ENCODE data around the gene PIK3R1.

Gene PIK3R1

DNA sequence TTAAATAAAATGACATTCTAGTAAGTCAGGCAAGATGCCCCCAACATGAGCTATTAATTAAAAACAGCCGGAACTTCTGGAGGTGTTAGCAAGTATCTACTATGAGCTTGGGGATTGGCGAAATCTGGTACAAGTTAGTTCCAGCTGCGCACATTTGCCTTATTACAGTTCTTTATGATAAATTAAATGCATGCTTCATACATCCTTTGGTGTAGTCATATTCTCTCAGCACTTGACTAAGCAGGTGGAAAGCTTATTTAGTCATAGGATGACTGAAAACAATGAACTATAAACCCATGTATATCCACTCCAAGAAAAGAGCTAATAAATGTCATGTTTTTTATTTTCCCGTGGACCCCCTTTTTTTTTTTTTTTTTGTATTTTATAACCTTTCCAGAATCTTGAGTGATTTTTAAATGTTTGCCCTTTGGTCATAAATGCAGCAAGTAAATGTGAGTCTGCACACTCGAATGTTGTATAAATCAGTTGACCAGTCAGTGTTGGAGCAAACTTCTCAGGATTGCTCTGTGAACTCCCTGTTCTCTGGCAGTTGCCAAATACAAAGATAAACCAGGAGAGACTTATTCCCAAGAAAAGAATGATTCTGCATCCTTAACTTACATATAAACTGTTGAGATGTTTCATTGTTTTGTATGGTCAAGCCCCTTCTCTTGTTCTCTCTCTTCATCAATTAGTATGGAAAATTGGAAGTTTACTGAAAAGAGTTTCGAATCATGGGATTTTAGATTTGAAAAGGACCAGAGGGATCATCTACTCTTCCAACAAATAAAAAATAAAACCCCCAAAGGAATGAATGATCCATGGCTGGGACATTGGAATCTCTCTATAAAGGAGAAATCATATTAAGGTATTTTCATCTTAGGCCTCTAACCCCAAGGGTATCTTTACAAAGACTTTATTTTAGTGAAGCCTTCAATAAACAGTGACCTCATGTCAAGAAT, 38.3 kb downstream of the PIK3R1 start:
- DNase-seq: no peak

DNA sequence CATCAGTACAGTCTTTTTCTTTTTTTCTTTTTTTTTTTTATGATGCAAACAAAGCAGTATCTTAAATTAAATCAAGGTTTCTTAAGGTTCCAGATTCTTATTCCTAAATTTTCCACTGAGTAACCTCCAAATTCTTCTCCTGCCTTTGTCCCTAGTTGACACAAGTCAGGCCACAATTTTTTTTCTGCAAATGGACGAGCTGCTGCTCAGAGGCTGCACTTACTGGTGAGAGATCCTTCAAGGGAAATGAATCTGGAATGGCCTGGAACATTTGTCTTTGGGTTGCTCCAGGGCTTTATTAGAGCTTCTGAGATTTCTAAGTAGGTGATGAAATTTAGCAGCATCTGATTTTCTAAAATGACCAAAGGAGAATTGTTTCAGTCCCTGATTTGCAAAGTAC, 39.3 kb downstream of the PIK3R1 start:
- DNase-seq: no peak

DNA sequence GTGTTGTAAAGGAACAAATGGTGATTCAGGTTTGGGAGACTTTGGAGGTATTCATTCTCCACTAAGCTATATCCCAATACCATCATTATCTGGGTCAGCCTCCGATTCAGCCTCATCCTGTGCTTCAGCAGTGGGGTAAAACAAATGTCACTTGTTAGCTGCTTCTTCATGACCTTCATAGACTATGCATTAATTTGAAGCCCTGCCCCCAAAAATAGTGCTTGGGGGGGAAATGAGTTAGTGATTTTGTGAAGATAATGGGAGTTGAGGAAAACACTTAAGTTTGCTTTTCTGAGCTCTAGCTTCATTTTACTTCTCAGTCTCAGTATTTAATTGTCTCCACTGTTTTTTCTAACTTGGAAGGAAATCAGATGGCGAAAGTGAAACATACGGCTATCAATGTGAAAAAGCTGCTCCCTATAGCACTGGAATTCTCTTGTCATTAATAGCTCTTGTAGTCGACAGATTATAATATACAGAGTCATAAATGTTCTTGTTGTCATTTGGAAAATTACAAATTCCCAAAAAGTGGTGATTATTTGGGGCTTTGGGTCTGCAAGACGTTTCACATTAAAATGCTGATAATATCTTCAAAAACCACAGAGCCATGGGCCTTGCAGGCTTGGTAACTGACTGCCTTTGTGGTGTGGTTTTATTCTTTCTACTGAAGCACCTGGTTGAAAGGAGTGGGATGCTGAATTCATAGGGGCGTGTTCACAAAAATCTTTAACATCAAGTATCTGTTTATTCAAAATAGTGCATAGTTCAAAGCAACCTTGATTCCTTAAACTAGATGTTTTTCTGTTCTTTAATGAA, 40.0 kb downstream of the PIK3R1 start:
- no peak for DNase-seq

DNA sequence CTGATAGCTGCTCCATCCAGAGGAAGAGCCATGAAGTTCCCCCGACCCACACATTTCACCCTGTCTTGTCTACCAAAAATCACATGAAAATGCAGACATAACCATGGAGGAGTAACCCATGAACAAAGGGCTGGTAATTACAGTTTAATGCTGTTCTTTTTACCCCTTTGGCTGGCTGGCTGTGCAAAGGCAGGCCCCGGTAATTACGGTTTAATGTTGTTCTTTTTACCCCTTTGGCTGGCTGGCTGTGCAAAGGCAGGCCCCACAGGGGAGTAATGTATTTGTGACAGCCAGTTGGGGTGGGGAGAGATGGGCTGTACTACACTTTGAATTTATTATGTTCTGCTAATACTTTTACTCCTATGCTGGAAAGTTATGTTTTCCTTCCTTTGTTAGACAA, 41.7 kb downstream of the PIK3R1 start:
- DNase-seq: peak; percentile 28

DNA sequence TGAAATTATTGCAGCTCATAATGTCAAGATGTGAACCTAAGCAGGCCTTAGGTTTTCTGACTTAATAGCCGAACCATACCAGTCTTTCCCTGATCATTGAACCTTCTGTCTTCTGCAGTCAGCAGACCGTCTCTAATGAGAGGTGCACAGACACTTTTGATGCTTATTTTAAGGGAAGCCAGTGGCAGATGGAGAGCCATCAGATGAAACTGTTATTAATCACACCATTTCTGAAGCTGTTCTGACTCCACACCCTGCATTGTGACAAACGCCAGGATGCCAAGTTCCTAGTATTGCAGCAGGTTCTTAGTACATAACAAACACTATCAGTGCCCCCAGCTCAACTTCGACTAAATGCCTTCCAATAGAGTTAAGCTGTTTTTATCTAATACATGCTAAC, 43.0 kb downstream of the PIK3R1 start:
- no peak for DNase-seq

DNA sequence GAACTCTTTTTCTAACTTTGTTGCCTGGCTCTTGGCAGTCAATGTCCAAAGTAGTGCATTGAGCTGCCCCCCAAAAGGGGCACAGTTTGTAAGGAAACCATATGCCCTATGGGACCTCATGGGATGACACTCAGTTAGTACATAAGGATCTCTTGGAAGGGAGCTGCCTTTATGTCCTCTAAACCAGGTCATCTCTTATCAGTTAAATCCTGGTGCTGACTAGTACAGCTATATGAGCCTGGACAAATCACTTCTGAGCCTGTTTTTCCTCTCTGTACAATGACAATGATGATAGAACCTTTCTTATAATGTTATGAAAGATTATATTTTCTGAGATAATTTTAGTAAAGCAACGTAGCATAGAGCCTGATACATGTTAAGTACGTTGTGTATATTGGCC, 44.1 kb downstream of the PIK3R1 start:
- DNase-seq: no peak

DNA sequence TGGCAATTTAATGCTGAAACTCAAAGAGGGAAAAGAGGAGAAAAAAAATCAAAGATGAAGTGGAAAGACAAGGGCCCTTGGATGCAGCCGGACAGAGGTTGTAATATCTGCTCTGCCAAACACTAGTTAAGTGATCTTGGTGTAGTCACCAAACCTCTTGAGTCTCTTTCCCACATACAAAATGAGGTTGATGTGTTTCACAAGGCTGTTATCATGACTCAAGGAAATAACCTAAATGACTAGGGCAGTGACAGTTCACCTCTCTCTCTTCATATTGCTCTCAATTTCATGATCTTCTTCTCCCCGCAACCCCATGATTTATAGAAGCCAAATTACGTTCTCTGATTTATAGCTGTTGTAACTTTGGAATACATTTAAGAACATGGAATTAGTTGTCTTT, 44.9 kb downstream of the PIK3R1 start:
- DNase-seq: no peak

DNA sequence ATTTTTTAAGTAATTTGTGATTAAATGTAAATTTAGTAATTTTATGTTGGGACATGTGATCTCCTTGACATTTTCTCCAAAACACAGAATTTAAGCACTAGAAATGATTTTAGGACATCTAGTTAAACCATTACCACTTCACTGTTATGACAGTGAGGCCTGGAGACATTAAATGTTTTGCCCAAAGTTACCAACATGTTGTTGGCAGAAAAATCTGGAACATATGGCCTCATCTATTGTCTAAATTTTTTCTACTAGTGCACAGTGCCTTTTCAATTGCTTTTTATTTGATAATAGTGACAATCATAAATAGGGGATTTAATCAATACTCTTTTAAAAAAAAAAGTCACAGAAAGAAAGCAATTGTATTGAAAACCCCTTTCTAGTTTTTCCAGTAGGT, 45.6 kb downstream of the PIK3R1 start:
- DNase-seq: no peak

DNA sequence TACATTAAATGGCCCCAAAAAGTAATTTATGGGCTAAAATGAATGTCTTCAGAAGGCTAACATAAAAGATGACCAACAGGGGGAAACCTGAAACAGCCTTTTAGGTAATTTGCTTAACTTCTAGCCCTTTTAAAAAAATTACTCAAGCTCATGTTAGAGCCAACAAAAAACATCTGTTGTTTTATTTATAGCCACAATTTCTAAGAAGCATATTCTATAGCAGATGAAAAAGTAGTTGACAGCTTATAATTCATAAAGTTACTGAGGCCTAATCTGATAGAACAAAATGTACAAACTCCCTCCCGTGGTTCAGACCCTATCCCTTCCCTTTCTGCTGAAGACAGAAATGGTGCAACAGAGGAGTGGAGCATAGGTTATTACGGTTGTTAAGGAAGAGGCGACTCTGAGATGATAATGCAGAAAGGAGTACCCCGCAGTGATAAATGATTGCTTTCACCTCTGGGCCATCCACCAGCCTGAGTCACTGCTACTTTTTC, 46.1 kb downstream of the PIK3R1 start:
- no peak for DNase-seq

DNA sequence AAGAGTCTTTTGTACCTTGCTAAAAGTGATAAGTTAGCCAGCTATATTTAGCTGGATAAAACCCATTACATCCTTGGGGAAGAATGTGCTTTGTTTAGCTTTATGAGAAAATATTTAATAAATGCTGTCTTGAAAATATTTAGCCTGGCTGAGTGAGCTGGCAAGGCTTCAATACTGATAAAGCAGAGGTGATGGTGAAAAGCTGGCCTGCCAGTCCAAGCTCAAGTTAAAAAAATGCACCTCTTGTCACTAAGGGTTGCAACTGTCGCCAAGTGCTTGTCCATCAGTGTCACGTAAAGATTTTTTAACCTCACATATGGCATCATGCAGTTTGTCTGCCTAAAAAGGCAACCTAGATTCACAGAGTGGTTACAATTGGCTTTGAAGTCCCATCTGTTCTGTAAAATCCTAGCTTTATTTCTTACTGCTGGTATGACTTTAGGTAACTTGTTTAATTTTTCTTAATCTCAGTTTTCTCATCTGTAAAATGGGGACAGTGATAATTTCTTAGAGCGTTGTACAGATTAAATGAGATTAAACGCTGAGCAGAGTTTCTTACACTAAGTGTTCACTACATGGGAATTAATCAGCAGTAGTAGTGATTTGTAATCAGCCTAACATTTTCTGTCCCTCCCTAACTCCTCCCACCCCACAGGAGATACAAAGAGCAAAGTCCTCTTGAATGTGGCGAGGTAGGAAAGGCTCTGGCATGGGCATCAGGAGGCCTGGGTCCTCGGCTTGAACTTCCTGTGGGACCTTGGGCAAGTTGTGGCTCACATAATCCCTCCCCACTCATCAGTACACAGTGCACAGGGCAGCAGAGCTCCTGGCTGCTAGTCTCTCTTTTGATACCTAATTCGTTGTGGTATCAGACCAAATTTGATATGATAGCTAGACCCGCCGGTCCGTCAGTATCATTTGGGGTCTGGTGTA, 48.7 kb downstream of the PIK3R1 start:
- DNase-seq: no peak

DNA sequence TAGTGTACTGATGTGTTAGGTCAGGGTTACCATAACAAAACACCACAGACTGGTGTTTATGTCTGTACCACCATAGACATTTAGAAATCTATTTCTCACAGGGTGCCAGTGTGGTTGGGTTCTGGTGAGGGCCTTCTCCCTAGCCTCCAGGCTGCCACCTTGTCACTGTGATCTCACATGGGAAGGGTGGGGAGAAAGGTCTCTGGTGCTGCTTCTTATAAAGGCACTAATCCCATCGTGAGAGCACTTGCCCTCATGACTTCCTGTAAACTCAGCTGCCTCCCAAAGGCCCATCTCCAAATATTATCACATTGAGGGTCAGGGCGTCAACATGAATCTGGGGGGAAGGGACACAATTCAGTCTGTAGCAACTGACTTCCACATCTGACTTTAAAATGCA, 49.8 kb downstream of the PIK3R1 start:
- no peak for DNase-seq

DNA sequence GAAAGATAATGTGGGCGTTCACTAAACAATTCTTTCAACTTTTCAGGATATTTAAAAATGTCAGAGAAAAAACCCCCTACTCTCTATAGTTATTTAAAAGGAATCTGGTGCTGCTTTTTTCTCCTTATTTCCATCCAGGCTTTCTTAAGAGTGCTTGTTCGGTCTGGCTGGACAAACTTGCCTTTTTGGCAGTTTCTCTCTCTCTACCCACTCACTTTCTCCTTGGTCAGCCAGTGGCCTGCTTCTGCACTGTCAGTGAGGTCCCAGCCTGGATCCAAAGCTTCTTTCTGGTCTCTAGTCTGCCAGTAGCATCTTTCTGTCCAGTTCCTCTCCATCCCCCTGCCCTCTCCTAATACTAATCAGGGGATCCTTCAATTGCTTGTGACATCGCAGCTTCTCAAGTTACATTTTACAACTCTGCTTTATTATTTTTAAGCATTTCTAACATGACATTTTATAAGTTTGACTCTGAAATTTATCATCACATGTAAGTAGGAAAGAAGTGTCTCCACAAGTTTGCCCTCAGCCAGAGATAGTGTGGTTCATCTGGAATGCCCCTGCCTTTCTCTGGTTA, 50.4 kb downstream of the PIK3R1 start:
- no peak for DNase-seq

DNA sequence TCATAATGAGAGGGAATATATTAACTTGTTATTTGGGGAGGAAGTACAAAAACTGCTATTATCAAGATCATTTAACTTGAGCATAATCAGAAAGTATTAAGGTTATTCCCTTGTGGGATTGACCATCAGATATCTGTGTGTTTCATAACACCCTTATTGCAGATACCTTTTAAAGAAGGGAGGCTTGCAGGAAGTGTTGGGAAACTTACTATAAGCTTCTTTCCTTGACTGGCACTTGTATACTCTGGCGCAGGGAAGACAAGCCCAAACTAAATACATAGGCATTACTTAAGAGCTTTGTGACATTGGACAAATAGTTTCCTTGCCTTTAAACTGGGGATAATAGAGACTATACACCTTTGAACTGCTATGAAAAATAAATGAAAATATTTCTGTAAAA, 50.9 kb downstream of the PIK3R1 start:
- DNase-seq: no peak

DNA sequence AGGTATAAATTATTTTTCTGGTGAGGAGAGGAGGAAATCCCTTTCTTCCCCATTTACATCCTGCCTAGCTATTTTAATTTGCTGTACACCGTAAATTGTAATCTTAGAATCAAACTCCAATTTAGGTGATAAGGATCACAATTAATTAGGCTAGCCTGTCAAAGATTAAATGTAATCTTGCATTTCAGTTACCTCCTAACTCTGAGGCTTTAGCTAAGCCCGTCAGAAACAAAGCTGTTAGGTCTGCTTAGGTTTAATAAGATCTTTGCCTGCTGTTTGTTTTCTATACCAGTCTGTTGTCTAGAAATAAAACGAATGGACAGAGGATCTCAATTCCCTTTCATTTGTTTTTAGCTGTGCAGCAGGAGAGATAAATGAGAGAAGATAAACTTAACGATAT, 51.5 kb downstream of the PIK3R1 start:
- DNase-seq: no peak

DNA sequence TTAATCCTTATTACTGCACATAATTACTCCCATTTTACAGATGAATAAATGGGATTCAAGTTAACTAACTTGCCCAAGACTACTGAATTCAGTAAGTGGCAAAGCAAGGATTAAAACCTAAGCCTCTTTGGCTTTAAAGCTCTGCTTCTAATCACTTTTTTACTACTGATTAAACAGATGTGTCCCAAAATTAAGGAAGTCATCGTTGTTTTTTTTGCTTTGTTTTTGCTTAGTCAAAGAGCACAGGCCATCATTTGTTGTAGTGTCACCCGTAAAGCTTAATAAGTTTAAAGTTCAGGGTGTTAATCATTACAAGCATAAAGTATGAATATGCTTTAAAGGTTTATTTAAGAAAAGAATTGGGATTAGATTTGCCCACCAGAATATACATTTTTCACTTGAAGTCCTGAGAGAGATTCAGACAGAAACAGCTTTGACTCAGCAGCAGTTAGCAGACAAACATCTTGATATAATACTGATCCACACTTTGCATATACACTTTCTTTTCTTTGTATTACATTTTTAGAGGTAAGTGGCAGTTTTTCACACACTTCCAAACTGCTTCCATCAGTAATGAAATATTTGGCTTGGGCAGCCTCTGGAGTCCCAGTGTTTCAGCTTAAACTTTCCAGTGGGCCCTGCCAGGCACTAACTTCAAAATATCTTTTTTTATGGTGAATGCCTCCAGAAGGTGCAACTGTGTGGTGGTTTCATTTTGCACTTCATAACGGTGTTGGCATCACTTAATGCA, 52.7 kb downstream of the PIK3R1 start:
- no peak for DNase-seq

DNA sequence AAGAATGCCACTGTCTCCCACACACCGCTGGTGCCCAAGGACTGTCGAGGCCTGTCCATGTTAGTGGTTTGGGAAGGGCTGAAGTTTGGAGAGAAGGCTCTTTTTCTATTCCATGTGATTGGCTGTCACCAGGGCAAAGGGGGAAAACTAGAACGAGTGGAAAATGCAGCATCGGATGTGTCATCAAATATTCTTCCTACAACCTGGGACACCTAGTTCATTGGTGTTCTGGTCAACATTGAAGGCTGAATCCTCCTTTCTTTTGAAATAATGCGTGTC, 53.2 kb downstream of the PIK3R1 start:
- DNase-seq: no peak

DNA sequence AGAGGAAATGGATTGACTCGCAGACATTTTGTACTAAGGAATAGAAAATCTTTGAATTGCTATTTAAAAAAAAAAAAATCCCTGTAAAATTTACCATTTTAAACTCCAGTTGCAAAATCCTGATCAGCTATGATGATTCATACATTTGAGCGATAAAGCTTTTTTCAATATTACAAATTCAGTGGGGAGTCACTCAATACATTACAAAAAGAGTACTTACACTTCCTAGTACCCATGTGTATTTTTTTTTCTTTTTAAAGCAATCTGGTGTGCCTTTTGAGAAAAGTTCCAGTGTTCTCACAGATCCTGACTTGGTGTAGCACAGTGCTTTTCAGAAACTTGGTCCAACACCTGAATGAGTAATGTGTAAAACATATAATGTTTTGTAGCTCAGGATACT, 54.3 kb downstream of the PIK3R1 start:
- DNase-seq: no peak

DNA sequence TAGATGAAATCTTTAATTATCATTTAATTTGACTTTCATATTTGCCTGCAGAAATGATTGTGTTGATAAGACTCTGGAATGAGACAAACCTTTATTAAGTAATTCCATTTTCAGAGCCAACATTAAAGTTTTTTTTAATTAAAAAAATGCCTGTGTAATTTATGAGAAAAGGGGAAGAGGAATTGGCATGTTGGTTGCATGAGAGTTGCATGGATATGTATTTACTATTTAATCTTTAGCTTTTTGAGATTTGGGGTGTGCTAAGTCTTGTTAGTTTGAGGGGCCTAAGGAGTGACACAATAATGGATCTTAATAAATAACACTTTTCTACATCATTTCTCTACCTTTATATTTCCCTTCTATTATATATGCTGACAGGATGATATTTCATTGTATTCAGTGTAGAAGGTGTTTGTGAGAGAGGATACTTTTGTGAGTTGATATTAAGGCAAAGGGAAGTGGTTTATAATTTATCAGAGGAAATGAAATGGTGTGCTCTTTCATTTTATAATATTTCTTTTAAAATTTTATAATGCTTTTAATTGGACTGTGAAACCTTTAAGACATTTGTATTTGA, 54.9 kb downstream of the PIK3R1 start:
- DNase-seq: no peak

DNA sequence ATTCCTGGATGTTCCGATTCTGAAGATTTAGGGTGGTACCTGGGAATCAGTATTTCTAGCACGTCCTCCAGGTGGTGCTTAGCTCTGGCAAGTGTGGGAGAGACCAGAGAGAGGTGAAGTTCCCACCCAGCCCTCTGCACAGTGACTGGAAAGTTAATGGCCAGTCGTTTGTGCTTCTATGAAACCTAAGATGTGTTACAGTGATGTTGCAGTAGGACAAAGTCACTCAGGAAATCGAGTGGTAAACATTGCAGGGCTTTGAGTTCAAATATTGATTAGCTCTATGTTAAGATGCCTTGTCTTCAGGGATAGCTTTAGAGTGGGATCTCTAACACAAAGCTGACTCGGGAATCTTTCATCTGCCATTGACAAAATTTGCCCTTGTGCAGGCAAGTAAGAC, 55.6 kb downstream of the PIK3R1 start:
- DNase-seq: no peak

DNA sequence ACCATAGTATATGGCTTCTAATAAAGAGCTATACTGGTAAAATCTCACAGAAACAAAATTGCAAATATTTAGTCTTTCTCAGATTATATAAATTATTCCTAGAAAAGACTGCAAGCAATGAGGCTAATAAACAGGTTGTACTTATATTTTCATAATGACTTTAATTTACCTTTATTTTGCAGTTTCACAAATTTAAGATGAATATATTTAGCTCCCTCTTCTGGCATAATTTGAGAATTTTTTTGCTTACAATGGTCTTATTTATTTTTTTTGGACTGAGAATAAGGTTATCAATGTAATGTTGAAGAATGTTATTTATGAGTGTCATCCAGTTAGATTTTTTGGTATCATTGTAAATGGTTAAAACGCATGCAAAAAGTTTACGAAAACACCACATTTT, 56.7 kb downstream of the PIK3R1 start:
- DNase-seq: no peak

DNA sequence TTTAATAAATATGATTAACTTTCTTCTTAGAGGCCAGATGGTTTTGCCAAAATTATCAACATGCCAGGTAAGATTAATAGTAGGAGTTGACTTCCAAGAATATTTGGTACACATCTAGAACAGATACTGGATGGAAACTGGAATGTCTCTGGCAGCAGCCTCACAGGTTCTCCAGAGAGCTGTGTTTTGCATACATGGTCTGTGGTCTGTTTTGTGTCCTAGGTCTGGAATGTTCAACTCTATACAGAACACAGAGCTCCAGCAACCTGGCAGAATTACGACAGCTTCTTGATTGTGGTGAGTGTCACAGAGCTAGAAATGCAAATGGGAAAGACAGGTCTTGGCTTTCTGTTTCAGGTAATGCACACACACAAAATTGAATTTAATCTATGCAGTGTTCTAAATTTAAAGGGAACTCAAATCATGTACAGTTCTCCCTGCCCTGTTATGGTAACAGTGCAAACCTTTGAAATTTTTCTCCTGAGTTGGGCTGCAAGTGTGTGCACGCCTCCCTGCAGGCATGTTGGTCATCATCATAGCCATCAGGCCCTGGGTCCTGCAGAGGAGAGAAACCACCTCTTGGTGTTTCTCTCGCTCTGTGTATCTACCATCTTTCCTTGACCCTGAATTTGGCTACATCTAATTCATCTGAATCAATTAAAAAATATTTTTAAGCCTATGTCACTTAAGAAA, 58.3 kb downstream of the PIK3R1 start:
- no peak for DNase-seq

Data from NCI-H1436 (cell line).